Astrocyte of the spinal cord (primary cell): ENCODE measurements around the gene DFFB.

ENCODE experiments used
- DNase-seq: peaks from one replicate; pipeline ENCODE4 v3.0.0; 2011; ENCODE audit warnings: low read depth, low spot score
- H3K4me3 ChIP-seq: 2 replicates; pipeline ENCODE4 v1.5.1; 2011; ENCODE audit warnings: low read depth, mild to moderate bottlenecking, low read length, moderate library complexity
- CTCF ChIP-seq: IDR thresholded peaks from 2 replicates; pipeline ENCODE4 v1.5.1; 2012; ENCODE audit warnings: low read depth, mild to moderate bottlenecking, low read length, inconsistent platforms
- in situ Hi-C: cut with HindIII; loops from 2 replicates; pipeline ENCODE4 v1.10.0; 2017; ENCODE audit warnings: low sequenced_read_pairs

The DFFB gene

GRCh38 chr1:3906672-3907020 lies 49.4 kb downstream of the DFFB start:
- in situ Hi-C loops, result no loop called here
- TF ChIP-seq CTCF, result no peak
- no peak for DNase-seq
- no peak overlapping the region for H3K4me3 ChIP-seq

GRCh38 chr1:3907031-3907534 lies 49.8 kb downstream of the DFFB start:
- H3K4me3 ChIP-seq, result no peak overlapping the region
- no peak for DNase-seq
- no peak for TF ChIP-seq CTCF
- in situ Hi-C loops, result no loop called here

GRCh38 chr1:3907621-3908165 lies 50.4 kb downstream of the DFFB start:
- no peak for TF ChIP-seq CTCF
- in situ Hi-C loops, result no loop called here
- H3K4me3 ChIP-seq, result no peak overlapping the region
- DNase-seq, result no peak

- no peak for TF ChIP-seq CTCF
- no peak for DNase-seq
- in situ Hi-C loops, result no loop called here
- H3K4me3 ChIP-seq, result no peak overlapping the region
Measured at GRCh38 chr1:3908886-3909517, 51.7 kb downstream of the DFFB start.

- no peak for TF ChIP-seq CTCF
- DNase-seq, result no peak
- H3K4me3 ChIP-seq, result no peak overlapping the region
- in situ Hi-C loops, result no loop called here
Measured at GRCh38 chr1:3909615-3910014, 52.3 kb downstream of the DFFB start.

GRCh38 chr1:3910049-3910731 lies 52.9 kb downstream of the DFFB start:
- no peak overlapping the region for H3K4me3 ChIP-seq
- TF ChIP-seq CTCF, result no peak
- DNase-seq, result no peak
- in situ Hi-C loops, result no loop called here
